Esophagus muscularis mucosa (tissue), 4 donors: ENCODE measurements around the gene ZNF76.

Source experiments
- EP300 ChIP-seq: sonication (generic); formaldehyde crosslinking; IDR thresholded peaks from one replicate; pipeline ENCODE4 v1.6.1; 2017; ENCODE audit warnings: antibody characterized with exemption
- POLR2A ChIP-seq: fragments of 450-650 bp; IDR thresholded peaks from one replicate; pipeline ENCODE4 v1.6.1; 2017; ENCODE audit warnings: antibody characterized with exemption, moderate library complexity, mild to moderate bottlenecking, low read depth
- POLR2AphosphoS5 ChIP-seq, 2 donors: sonication (generic); formaldehyde crosslinking; IDR thresholded peaks; one replicate each; pipeline ENCODE4 v1.6.1; 2017; ENCODE audit warnings: antibody characterized with exemption in 2 of 2
- TF ChIP-seq, protein P1 (sequence below), 3 experiments: fragments of 200-600 bp in 2 of 3; fragments of 450-650 bp in 1 of 3; sonication (generic) in 2 of 3; IDR thresholded peaks; one replicate each; pipeline ENCODE4 v1.5.1; 2017 to 2019; ENCODE audit warnings: antibody characterized with exemption in 3 of 3, mild to moderate bottlenecking in 2 of 3, moderate library complexity in 1 of 3

DNA sequence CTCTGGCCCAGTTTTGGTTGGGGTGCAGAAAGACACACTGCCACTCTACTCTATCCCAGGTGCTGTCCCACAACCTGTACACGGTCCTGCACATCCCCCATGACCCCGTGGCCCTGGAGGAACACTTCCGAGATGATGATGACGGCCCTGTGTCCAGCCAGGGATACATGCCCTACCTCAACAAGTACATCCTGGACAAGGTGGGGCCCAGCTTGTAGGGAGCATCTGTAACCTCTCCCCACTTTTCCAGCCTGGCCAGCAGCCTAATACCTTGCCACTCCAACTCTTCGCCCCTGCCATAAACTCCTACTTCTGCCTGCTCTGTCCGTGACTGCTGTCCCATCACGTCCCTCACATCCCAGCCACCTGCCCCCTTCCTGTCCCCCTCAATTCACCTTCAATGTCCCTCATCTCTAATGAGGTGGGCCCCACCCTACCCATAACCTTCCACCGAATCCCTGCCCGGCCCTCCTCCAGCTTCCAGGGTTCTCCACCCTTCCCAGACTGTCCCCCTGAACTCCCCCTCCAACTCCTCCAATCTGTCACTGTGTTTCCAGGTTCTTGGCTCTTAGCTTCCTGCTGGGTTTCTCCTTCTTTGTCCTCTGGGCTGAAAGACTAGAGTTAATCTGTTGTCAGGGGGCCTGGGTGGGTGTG, 50.2 kb downstream of the ZNF76 start:
- TF ChIP-seq, protein P1, sequence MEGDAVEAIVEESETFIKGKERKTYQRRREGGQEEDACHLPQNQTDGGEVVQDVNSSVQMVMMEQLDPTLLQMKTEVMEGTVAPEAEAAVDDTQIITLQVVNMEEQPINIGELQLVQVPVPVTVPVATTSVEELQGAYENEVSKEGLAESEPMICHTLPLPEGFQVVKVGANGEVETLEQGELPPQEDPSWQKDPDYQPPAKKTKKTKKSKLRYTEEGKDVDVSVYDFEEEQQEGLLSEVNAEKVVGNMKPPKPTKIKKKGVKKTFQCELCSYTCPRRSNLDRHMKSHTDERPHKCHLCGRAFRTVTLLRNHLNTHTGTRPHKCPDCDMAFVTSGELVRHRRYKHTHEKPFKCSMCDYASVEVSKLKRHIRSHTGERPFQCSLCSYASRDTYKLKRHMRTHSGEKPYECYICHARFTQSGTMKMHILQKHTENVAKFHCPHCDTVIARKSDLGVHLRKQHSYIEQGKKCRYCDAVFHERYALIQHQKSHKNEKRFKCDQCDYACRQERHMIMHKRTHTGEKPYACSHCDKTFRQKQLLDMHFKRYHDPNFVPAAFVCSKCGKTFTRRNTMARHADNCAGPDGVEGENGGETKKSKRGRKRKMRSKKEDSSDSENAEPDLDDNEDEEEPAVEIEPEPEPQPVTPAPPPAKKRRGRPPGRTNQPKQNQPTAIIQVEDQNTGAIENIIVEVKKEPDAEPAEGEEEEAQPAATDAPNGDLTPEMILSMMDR (IDR thresholded peaks at IDR 0.05), result no peak
- TF ChIP-seq POLR2A (no peak), EP300 (no peak), POLR2AphosphoS5 (IDR thresholded peaks at IDR 0.05) (no peak)
